CD4-positive, alpha-beta T cell treated with Interleukin-15 for 1 hour (primary cell): ENCODE measurements around the gene MARCHF2.
"Not testable (repeated sequence)": the region's sequence is repeated elsewhere in the genome, so short reads cannot be mapped to it uniquely, and the experiment has no call there.

Experiments
- DNase-seq: peaks from one replicate; pipeline ENCODE4 v3.0.0-alpha.2; 2020

The MARCHF2 gene

GRCh38 chr19:8413629-8413995, 507 bp downstream of the MARCHF2 start:
- no peak for DNase-seq

DNA sequence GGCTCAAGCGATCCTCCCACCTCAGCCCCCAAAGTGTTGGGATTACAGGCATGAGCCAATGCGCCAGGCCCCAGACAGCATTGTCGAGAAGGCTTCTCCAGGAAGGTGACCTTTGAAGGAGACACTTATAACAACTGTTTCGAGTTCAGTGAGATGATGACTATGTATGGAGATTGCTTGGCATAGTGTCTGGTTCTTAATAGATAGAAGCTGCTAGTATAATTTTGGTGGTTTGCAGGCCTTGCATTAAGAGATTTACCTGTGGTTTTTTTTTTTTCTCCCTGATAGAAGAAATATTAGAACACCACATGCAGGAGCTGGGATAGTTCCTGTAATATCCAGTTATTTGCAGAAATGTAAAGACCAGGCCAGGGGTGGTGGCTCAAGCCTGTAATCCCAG, 3.7 kb downstream of the MARCHF2 start:
- no peak for DNase-seq

DNA sequence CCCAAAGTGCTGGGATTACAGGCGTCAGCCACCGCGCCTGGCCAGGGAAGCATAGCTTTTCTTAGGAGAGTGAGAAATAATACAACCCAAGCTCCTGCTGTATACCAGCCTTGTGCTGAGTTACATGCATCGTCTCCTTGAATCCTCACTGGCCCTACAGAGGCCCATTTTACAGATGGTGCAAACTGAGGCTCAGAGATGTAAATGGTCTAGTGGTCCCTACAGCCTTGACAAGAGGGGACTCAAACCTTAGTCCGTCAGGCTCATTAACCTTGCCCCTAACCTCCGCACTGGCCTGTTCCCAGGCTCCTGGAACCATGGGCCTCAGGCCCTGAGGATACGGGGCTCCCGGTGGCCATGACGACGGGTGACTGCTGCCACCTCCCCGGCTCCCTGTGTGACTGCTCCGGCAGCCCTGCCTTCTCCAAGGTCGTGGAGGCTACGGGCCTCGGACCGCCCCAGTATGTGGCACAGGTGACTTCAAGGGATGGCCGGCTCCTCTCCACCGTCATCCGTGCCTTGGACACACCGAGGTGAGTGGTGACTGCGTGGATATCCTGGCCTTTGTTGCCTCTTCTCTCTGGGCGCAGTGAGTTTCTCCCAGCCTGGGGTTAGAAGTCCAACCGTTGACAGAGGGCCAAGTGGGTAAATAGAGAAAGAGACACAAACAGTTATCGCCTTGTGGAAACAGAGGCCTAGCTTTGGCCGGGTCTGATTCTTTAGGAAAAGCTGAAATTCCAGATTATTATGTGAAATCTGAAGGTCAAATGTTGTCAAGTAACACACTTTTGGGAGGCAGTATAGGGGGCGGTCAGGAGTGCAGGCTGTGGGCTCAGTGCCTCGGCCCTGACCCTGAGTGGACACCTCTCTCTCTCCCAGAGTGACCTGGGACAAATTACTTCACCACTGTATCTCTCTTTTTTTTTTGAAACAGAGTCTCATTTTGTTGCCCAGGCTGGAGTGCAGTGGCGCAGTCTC, 8.7 kb downstream of the MARCHF2 start:
- DNase-seq, result no peak

- peak; percentile 70 for DNase-seq
Observed at GRCh38 chr19:8423817-8424223, 10.7 kb downstream of the MARCHF2 start.

DNA sequence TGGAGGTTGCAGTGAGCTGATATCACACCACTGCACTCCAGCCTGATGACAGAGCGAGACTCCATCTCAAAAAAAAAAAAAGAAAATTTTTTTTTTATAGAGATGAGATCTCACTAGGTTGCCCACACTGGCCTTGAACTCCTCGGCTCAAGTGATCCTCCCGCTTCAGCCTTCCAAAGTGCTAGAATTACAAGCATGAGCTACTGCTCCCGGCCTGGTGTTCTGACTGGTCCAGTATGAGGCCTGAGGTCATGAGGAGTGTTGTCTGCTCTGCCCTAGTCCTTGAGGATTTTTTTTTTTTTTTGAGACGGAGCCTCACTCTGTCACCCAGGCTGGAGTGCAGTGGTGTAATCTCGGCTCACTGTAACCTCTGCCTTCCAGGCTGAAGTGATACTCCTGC, 12.2 kb downstream of the MARCHF2 start:
- DNase-seq, result not testable (repeated sequence)

DNA sequence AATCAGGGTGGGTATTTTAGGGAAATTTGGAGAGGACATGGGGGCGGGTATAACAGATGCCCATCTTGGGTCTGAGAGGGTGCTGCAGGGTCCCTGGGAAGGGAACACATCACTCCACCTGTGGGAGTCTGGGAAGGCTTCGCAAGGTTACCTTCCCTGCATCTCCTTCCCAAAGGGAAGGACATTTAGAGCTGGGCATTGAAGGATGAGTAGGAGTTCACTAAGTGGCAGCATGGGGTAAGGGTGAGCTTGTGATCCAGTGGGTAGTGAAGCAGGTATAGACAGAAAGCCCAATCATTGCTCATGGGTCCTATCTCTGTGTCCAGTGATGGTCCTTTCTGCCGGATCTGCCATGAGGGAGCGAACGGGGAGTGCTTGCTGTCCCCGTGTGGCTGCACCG, 13.2 kb downstream of the MARCHF2 start:
- no peak for DNase-seq

DNA sequence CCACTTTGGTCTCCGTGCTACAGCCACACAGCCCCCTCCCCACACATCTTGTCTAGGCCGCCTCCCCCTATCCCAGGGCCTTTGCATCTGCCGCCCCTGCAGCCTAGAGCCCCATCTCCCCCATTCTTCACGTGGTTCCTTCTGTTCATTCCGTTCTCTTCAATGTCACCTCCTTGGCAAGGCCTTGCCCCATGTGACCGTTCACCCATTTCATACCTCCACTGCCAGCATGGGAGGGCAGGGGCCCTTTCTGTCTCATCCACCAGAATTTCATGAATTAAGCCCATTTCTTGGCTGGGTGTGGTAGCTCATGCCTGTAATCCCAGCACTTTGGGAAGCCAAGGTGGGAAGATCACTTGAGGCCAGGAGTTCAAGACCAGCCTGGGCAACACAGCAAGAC, 15.9 kb downstream of the MARCHF2 start:
- DNase-seq, result no peak

GRCh38 chr19:8429826-8430225, 16.7 kb downstream of the MARCHF2 start:
- DNase-seq, result no peak

DNA sequence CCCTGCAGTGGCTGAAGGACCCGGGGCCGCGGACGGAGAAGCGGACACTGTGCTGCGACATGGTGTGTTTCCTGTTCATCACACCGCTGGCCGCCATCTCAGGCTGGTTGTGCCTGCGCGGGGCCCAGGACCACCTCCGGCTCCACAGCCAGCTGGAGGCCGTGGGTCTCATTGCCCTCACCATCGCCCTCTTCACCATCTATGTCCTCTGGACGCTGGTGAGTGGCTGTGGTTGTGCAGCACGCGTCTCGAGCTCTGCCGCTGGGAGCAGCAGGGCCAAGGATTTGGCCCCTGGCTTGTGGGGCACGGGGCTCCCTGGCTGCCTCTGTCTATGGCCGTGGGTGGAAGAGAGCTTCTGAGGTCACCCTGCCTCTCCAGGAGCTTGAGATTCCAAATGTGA, 17.5 kb downstream of the MARCHF2 start:
- no peak for DNase-seq

GRCh38 chr19:8438236-8438635, 25.1 kb downstream of the MARCHF2 start:
- no peak for DNase-seq

- DNase-seq, result no peak
Observed at GRCh38 chr19:8441725-8442544, 28.8 kb downstream of the MARCHF2 start.

DNA sequence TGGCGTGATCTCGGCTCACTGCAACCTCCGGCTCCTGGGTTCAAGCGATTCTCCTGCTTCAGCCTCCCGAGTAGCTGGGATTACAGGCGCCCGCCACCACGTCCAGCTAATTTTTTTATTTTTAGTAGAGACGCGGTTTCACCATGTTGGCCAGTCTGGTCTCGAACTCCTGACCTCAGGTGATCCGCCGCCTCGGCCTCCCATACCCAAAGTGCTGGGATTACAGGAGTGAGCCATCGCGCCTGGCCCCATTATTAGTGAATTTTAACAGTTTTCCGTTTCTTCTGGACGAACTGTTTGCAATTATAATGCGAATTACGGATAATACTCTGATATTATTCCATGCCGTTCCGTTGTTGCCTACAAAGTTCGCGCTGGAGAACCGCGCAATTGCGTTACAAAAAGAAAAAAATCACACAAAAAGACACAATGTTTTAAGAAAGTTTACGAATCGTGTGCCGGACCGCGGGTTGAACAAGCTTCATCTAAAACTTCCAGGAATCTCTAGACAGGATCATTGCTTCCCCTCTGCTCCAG, 31.1 kb downstream of the MARCHF2 start:
- DNase-seq, result not testable (repeated sequence)

GRCh38 chr19:8444677-8445487, 31.8 kb downstream of the MARCHF2 start, which contains the start of gene HNRNPM:
TSS of gene HNRNPM (plus strand) at chr19:8444975. CDS start at chr19:8444999, 24 bp downstream.
- peak; percentile 100 for DNase-seq

DNA sequence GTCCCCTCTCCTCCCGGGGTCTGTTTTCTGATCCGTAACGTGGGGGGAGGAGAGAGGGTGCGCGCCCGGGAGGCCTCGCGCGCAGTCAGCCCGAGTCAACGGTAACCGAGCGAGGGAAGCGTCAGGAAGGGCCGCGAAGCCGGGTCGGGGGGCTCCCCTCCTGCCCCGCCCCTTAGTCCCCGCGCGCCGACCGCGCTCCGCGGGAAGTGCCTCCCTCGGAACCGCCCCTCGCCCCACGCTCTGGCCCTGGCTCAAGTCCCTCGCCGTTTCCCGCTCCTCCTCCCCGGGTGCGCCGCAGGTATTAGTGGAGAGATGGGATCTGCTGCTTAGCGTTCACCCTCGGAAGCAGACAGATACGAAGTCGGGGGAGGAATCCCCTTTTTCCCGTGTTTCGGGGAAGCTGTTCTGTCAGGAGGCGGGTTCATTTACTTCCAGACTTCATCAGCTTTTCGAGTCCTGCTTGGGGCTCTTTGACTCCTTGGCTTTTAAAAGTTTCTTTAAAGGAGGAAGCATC, 32.4 kb downstream of the MARCHF2 start:
- peak; percentile 37 for DNase-seq

DNA sequence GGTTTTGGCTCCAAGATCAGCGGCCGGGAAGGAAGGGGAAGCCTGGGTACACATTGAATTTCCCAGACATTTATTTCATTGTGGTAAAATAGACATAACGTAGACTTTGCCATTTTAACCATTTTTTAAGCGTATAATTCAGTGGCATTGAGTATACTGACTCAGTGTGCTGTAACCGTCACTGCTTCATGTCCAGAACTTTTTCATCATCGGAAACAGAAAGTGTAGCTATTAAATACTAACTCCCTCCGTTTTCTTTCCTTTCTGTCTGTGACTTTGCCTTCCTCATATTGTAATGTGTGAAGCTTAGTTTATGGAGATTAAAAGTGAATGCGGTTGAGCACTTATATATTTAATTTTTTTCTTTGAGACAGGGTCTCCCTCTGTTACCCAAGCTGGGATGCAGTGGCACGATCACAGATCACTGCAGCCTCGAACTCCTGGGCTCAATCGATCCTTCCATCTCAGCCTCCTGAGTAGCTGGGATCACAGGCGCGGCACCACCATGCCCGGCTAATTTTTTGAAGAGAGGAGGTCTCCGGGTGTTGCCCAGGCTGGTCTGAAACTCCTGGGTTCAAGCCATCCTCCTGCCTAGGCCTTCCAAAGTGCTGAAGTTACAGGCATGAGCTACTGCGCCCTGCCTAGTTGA, 33.1 kb downstream of the MARCHF2 start:
- DNase-seq, result no peak

DNA sequence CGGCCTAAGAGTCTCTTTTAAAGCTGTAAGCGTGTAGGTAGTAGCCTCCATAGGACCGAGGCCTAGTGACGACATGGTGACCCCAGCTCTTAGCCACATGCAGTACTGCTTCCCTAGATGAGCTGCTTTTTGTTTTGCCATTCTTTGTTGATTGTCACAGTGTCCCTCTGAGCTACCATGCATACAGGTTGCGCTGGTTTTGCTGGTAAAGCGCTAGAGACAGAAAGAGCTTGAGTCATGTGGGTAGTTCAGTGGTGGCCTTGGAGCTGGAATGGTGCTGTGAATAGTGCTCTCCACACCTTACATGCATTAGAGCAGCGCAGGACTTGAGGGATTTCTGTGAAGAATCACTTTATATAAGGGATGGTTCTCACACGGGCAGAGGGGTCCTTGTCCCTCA, 36.7 kb downstream of the MARCHF2 start:
- no peak for DNase-seq

GRCh38 chr19:8451377-8451776, 38.3 kb downstream of the MARCHF2 start:
- DNase-seq, result no peak

DNA sequence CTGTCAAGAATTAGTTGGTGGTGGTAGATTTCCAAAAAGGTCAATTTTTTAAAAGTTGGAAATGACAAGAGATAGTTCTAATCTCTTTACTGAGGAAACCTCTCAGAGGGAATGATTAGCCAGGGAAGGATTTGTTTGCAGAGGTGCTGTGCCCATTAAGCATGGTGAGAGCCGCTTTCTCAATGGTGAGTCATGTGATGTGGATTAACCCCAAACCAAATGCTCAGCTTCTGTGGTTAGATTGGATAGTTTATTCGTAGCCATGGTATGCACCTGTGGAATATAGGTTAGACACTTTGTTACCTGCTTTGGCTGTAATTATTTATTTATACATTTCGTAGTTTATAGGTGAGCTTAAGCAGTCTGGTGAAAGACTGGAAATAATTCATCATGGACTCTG, 38.8 kb downstream of the MARCHF2 start:
- no peak for DNase-seq

- no peak for DNase-seq
Observed at GRCh38 chr19:8452446-8453123, 39.5 kb downstream of the MARCHF2 start.

- DNase-seq, result no peak
Observed at GRCh38 chr19:8453616-8454015, 40.5 kb downstream of the MARCHF2 start.

GRCh38 chr19:8454218-8454617, 41.1 kb downstream of the MARCHF2 start:
- DNase-seq, result no peak
